Left ventricle myocardium inferior (tissue), 1 donor: ENCODE measurements around the gene ZBED5. TPM values are rescaled to one million over a fixed set of nuclear protein-coding genes. Genes with fewer than 3 reads are reported as not detected.

Source experiments
- DNase-seq: peaks from one replicate; pipeline ENCODE4 v3.0.0-alpha.2; 2020
- H3K27ac ChIP-seq: fragments of 200-600 bp; replicated peaks from 2 replicates; pipeline ENCODE4 v1.8.0; 2021
- H3K27me3 ChIP-seq: fragments of 200-600 bp; 2 replicates; pipeline ENCODE4 v1.8.0; 2021; ENCODE audit warnings: low read depth
- H3K36me3 ChIP-seq: fragments of 200-600 bp; 2 replicates; pipeline ENCODE4 v1.8.0; 2021
- H3K4me1 ChIP-seq: fragments of 200-600 bp; 2 replicates; pipeline ENCODE4 v1.8.0; 2021
- H3K4me3 ChIP-seq: fragments of 200-600 bp; 2 replicates; pipeline ENCODE4 v1.8.0; 2021; ENCODE audit warnings: mild to moderate bottlenecking, moderate library complexity
- H3K9me3 ChIP-seq: fragments of 200-600 bp; replicated peaks from 2 replicates; pipeline ENCODE4 v1.8.0; 2021
- intact Hi-C: fragments of 100-400 bp; cut with micrococcal nuclease; formaldehyde crosslinking; loops from one replicate; pipeline ENCODE4 v1.11.0; 2022
- total RNA-seq: library from RNA; stranded (reverse); fragmentation: NEBNext Ultra II Directional; extraction: Animal tissue kit (Norgen Biotek cat#: 25700); gene quantifications from one replicate; pipeline ENCODE4 v1.2.1, GENCODE V29; 2021
- TF ChIP-seq, protein P1 (sequence below): fragments of 200-600 bp; IDR thresholded peaks from 2 replicates; pipeline ENCODE4 v1.8.0; 2021; ENCODE audit warnings: antibody characterized with exemption, mild to moderate bottlenecking, borderline replicate concordance
- donor health status: DM: no; HTN: yes; CAD: no; lungs with severe emphysema.

Gene ZBED5
- total RNA-seq, 1 donor from 2014 or later = 41.6 TPM

DNA sequence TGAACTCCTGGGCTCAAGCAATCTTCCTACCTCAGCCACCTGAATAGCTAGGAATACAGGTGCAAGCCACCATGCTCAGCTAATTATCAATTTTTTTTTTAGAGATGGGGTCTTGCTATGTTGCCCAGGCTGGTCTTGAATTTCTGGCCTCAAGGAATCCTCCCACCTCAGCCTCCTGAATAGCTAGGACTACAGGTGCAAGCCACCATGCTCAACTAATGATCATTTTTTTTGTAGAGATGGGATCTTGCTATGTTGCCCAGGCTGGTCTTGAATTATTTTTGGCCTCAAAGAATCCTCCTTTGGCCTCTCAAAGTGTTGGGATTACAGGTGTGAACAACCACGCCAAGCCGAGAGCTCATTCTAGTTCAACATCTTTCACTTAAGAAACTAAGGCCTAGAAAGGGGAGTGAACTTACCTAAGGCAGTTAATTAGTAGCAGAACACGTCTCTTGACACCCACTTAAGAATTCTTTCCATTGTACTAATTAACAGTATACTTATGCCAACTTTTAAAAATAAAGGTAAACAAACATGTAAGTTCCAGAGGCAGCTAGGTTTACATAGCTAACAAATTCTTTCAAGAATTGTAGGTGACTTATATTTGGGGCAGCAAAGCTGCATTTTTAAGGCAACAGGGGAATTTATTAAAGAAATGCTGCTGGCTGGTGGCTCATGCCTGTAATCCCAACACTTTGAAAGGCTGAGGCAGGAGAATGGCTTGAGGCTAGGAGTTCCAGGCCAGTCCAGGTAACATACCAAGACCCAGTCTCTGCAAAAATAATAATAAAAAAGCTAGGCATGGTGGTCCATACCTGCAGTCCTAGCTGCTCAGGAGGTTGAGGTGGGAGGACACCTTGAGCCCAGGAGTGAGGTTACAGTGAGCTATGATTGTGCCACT, 9.6 kb downstream of the ZBED5 start:
- DNase-seq = no peak
- peaks cover 37% of the 10 kb centered on the region for H3K4me1 ChIP-seq
- peak overlapping the region; percentile 43 for H3K27ac ChIP-seq
- H3K36me3 ChIP-seq = peaks cover 23% of the 10 kb centered on the region
- no peaks in the 10 kb centered on the region for H3K9me3 ChIP-seq
- H3K27me3 ChIP-seq = no peaks in the 10 kb centered on the region
- H3K4me3 ChIP-seq = no peak overlapping the region
- TF ChIP-seq, protein P1, sequence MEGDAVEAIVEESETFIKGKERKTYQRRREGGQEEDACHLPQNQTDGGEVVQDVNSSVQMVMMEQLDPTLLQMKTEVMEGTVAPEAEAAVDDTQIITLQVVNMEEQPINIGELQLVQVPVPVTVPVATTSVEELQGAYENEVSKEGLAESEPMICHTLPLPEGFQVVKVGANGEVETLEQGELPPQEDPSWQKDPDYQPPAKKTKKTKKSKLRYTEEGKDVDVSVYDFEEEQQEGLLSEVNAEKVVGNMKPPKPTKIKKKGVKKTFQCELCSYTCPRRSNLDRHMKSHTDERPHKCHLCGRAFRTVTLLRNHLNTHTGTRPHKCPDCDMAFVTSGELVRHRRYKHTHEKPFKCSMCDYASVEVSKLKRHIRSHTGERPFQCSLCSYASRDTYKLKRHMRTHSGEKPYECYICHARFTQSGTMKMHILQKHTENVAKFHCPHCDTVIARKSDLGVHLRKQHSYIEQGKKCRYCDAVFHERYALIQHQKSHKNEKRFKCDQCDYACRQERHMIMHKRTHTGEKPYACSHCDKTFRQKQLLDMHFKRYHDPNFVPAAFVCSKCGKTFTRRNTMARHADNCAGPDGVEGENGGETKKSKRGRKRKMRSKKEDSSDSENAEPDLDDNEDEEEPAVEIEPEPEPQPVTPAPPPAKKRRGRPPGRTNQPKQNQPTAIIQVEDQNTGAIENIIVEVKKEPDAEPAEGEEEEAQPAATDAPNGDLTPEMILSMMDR = no peak
- intact Hi-C loops = no loop called here

DNA sequence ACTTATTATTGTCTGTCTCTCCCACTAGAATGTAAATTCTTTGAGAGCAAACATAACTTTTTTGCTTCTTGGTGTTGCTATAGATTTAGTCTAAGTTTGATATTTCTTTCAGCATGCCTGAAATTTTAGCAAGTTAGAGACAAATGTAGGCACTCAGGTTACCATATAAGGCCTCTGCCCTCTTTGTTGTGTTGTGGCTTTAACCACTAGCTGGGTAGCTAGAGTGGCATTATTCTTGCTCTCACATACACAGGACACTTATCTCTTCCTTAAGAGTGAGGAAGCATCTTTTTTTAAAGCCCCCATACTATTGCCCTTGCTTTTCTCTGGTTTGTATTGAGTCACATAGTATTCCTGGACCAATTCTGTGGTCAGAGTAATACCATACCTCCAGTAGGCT, 11.2 kb downstream of the ZBED5 start:
- Histone ChIP-seq H3K27ac (peak overlapping the region; percentile 55), H3K9me3 (no peaks in the 10 kb centered on the region), H3K4me1 (peaks cover 28% of the 10 kb centered on the region), H3K4me3 (no peak overlapping the region), H3K36me3 (peaks cover 8% of the 10 kb centered on the region), H3K27me3 (no peaks in the 10 kb centered on the region)
- DNase-seq = no peak
- intact Hi-C loops = no loop called here
- TF ChIP-seq, protein P1 = no peak

DNA sequence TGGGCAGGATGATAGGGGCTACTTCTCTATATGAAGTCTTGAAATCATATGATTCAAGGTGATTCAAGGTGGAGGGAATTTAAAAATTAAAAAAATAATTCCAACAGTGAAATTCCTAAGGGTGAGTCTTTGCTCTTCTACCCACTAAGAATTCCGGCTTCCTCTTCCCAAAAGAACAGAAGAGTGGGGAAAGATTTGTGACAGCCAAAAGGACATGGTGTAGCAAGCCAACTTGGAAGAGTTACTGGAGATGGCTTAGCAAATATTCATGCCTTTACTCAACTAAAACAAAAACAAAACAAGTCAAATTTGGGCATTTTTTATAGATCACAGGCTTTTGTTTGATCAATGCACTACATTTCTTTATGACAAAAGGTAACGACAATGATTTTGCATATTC, 12.3 kb downstream of the ZBED5 start:
- no peak overlapping the region for H3K4me3 ChIP-seq
- H3K9me3 ChIP-seq = no peaks in the 10 kb centered on the region
- peaks cover 23% of the 10 kb centered on the region for H3K4me1 ChIP-seq
- H3K27ac ChIP-seq = peak overlapping the region; percentile 55
- TF ChIP-seq, protein P1 = no peak
- no peaks in the 10 kb centered on the region for H3K36me3 ChIP-seq
- DNase-seq = no peak
- intact Hi-C loops = no loop called here
- H3K27me3 ChIP-seq = no peaks in the 10 kb centered on the region

DNA sequence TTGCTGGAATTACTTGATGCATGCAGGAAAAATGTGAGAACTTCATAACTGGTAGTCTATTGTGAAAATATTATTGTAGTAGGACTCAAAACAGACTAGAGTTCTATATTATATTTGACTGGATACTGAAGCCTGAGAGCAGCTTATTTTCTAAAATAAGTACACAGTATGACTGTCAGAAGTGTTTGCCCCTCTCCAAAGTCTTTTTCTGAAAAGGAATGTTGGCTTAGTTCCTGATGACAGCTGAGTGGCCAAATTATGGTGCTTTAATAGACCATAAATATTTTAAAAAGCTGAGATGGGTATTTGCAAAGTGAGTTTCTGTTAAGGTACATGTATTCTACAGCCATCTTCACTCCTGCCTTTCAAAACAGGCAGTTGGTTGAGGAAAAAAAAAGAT, 13.1 kb downstream of the ZBED5 start:
- DNase-seq = no peak
- H3K27ac ChIP-seq = peak overlapping the region; percentile 55
- TF ChIP-seq, protein P1 = no peak
- H3K36me3 ChIP-seq = no peaks in the 10 kb centered on the region
- H3K4me1 ChIP-seq = peaks cover 23% of the 10 kb centered on the region
- intact Hi-C loops = no loop called here
- H3K4me3 ChIP-seq = no peak overlapping the region
- H3K9me3 ChIP-seq = no peaks in the 10 kb centered on the region
- H3K27me3 ChIP-seq = no peaks in the 10 kb centered on the region

DNA sequence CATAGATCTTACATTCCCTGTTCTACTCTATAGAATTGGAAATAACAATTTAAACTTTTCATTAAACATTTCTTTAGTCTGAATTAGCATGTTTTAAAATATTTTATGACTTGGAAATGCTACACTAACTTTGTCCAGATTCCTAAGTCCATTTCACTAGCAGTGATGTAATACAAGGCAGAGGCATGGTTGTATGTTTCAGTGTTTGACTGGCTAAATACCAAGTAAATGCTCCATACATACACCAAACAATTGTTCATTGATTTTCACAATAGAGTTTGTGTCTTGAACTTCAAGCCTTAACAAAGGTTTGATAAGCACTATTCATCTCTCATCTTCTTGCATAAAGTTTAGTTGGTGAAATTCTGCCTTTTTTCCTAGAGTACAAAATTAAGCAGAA, 13.5 kb downstream of the ZBED5 start:
- Histone ChIP-seq H3K36me3 (no peaks in the 10 kb centered on the region), H3K27me3 (no peaks in the 10 kb centered on the region), H3K9me3 (no peaks in the 10 kb centered on the region), H3K27ac (peak overlapping the region; percentile 55), H3K4me3 (no peak overlapping the region), H3K4me1 (peaks cover 23% of the 10 kb centered on the region)
- DNase-seq = no peak
- intact Hi-C loops = no loop called here
- TF ChIP-seq, protein P1 = no peak
